ENCODE measurements around the gene RNF5. TPM values are rescaled to one million over a fixed set of nuclear protein-coding genes. Genes with fewer than 3 reads are reported as not detected.

RNF5 gene
- total and polyA plus RNA-seq, 2 of the 4 experiments (the other 2 are of a cell fraction) = 18.8 to 41.4 TPM

DNA sequence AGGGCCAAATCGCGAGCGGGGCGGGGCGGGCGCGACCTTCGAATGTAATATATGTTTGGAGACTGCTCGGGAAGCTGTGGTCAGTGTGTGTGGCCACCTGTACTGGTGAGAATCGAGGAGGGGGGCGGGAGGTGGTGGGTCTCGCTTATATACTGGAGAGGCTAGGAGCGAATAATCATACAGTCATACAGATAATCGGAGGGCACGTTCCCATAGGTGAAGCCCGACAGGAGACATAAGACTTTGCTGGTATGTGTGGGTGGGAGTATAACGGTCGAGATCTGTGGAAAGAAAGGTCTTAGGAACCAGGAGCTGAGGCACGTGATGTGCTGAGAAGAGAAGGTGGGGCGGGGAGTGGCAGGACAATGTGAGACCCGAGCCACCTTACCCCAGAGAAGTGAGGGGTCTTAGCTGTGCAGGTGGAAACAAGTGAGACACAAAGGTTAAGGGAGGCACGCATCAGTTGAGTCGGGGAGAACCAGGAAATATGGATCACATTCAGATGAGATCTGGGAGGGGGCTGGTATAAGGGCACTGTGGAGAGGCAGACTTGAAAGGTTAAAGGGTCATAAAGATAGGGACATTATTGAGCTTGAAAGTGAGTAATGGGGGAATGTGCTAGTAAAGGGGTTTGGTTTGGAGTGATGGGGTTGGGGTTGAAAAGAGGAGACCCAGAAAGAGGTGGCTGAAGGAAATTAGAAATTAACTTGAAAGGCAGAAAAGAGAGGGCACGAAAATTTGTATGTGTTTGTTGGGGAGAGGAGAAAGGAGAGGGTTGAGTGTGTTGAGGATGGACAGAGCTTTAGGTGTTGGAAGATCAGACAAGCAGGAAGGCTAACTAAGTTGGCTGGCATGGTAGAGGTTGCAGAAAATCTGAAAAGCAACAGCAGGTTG, 589 bp downstream of the RNF5 start:
- H3K9me3 ChIP-seq (ENCODE audit: control insufficient read depth, insufficient read depth, low read length) = no peaks in the 10 kb centered on the region
- peak overlapping the region; percentile 38 for H4K5ac ChIP-seq (ENCODE audit: low read depth, low read length)
- H2AK5ac ChIP-seq (ENCODE audit: low read depth, low read length) = peak overlapping the region; percentile 92
- H3K36me3 ChIP-seq (ENCODE audit: control insufficient read depth, insufficient read depth, low read length) = peaks cover 18% of the 10 kb centered on the region; the same call in 1 of the 2 replicates
- no peak for ATAC-seq (ENCODE audit: low read depth)
- no TSS peak for BruUV-seq (replicated peaks)
- dilution Hi-C loops (cut with HindIII; ENCODE audit: low sequenced_read_pairs, unreplicated experiment) (no loop called here), intact Hi-C loops (cut with micrococcal nuclease) (loop anchor here (5.0 kb wide), 1 partner anchor 61 kb away; no protein-coding TSS in a partner anchor), in situ Hi-C loops (cut with MboI; ENCODE audit: low sequenced_read_pairs) (loop anchor here (10.0 to 25.0 kb wide), 2 partner anchors 204 to 784 kb away; partner anchors contain the start of genes BRD2, DXO and HLA-DMA)
- H2AK9ac ChIP-seq (replicated peaks; ENCODE audit: low read depth, low read length, poor library complexity) = peak overlapping the region; percentile 92
- H3K4ac ChIP-seq (ENCODE audit: low read depth, low read length) = peak overlapping the region; percentile 87
- peaks cover 3% of the 10 kb centered on the region; the same call in 1 of the 2 replicates for H4K20me1 ChIP-seq (ENCODE audit: insufficient read depth, low read length)
- H3K56ac ChIP-seq (ENCODE audit: extremely low read depth, insufficient read depth, low read length) = peak overlapping the region; percentile 46; the same call in 1 of the 2 replicates
- TF ChIP-seq, protein P1, sequence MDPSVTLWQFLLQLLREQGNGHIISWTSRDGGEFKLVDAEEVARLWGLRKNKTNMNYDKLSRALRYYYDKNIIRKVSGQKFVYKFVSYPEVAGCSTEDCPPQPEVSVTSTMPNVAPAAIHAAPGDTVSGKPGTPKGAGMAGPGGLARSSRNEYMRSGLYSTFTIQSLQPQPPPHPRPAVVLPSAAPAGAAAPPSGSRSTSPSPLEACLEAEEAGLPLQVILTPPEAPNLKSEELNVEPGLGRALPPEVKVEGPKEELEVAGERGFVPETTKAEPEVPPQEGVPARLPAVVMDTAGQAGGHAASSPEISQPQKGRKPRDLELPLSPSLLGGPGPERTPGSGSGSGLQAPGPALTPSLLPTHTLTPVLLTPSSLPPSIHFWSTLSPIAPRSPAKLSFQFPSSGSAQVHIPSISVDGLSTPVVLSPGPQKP (IDR thresholded peaks at IDR 0.05; ENCODE audit: borderline replicate concordance, low read depth, low read length) = no peak
- TF ChIP-seq USF2 (IDR thresholded peaks at IDR 0.05; ENCODE audit: low read depth, low read length) = peak; percentile 61
- TF ChIP-seq MXI1 (IDR thresholded peaks at IDR 0.05; ENCODE audit: borderline replicate concordance, low read depth, low read length) = 0 out of 2 replicates have a peak, but pooled peaks have one; percentile 5
- no peak for TF ChIP-seq RFX5 (IDR thresholded peaks at IDR 0.05; ENCODE audit: low read depth, low read length)
- TF ChIP-seq POLR2A (IDR thresholded peaks at IDR 0.05; ENCODE audit: low read depth, low read length) = 0 out of 2 replicates have a peak, but pooled peaks have one; percentile 1
- peaks cover 22 to 50% of the 10 kb centered on the region in 2 experiments for H3K79me1 ChIP-seq (ENCODE audit: low read depth in 1 of 2, low read length in 2 of 2)
- WGBS, 2 experiments (ENCODE audit: extremely low coverage in 2 of 2, insufficient read length in 1 of 2) = 1 to 100% methylated on average over 1 to 10 of the region's 24 CpGs
- H2BK20ac ChIP-seq (ENCODE audit: low read depth, low read length) = no peak overlapping the region
- H3K4me3 ChIP-seq (ENCODE audit: insufficient read depth, low read depth, low read length) = peak overlapping the region; percentile 65
- H2BK5ac ChIP-seq (ENCODE audit: low read depth, low read length, poor library complexity, severe bottlenecking) = peak overlapping the region; percentile 66
- H4K8ac ChIP-seq (ENCODE audit: low read depth in 2 of 2, low read length in 2 of 2) = peak overlapping the region; percentile 58 to 70; a peak in 2 of 4 replicates
- H4K91ac ChIP-seq (ENCODE audit: insufficient read depth, low read depth, low read length) = peak overlapping the region; percentile 85
- H3K9ac ChIP-seq (ENCODE audit: low read depth, low read length) = peak overlapping the region; percentile 92
- peak overlapping the region; percentile 99 for H3K4me2 ChIP-seq (ENCODE audit: low read depth, low read length)
- peak overlapping the region; percentile 85 for H2AFZ ChIP-seq (replicated peaks; ENCODE audit: low read length, poor library complexity)
- H3K18ac ChIP-seq (ENCODE audit: low read depth, low read length) = peak overlapping the region; percentile 3; the same call in 1 of the 2 replicates
- peak overlapping the region; percentile 95 for H3K14ac ChIP-seq (replicated peaks; ENCODE audit: low read depth, low read length)
- CTCF ChIA-PET = interaction anchor here (0.6 kb wide), 1 partner anchor 190 kb away, joined by 4 read pairs; no protein-coding TSS in a partner anchor
- H3K9me1 ChIP-seq (ENCODE audit: insufficient read depth, low read length) = peaks cover 19% of the 10 kb centered on the region
- no peaks in the 10 kb centered on the region for H3K27me3 ChIP-seq (ENCODE audit: control insufficient read depth, insufficient read depth, low read length)
- peak overlapping the region; percentile 69 for H3K27ac ChIP-seq (ENCODE audit: insufficient read depth, low read length)
- peaks cover 5% of the 10 kb centered on the region for H3K4me1 ChIP-seq (ENCODE audit: control insufficient read depth, insufficient read depth, low read length)
- DNase-seq = no peak
- POLR2A ChIA-PET (ENCODE audit: unreplicated experiment) = no interaction called here
- no peak overlapping the region for H2BK120ac ChIP-seq (ENCODE audit: low read depth, low read length)
- peak overlapping the region; percentile 86 for H3K23ac ChIP-seq (ENCODE audit: low read depth, low read length)
- no peak overlapping the region; the same call in 2 of the 3 replicates for H2BK15ac ChIP-seq (ENCODE audit: low read depth, low read length)

All from IMR-90 (cell line).